Head of caudate nucleus (tissue), 42 donors: Measurements from ENCODE around the gene FOXK2.

ENCODE experiments used
- DNase-seq, 42 donors: peaks; one replicate each; pipeline versions ENCODE4 v3.0.0 to v3.0.0-alpha.2; 2020 to 2021; ENCODE audit warnings: mixed read lengths in 7 of 42
- intact Hi-C: fragments of 100-400 bp; cut with DNase I; formaldehyde crosslinking; loops from one replicate; pipeline ENCODE4 v1.15.0; 2022

The FOXK2 gene

DNA sequence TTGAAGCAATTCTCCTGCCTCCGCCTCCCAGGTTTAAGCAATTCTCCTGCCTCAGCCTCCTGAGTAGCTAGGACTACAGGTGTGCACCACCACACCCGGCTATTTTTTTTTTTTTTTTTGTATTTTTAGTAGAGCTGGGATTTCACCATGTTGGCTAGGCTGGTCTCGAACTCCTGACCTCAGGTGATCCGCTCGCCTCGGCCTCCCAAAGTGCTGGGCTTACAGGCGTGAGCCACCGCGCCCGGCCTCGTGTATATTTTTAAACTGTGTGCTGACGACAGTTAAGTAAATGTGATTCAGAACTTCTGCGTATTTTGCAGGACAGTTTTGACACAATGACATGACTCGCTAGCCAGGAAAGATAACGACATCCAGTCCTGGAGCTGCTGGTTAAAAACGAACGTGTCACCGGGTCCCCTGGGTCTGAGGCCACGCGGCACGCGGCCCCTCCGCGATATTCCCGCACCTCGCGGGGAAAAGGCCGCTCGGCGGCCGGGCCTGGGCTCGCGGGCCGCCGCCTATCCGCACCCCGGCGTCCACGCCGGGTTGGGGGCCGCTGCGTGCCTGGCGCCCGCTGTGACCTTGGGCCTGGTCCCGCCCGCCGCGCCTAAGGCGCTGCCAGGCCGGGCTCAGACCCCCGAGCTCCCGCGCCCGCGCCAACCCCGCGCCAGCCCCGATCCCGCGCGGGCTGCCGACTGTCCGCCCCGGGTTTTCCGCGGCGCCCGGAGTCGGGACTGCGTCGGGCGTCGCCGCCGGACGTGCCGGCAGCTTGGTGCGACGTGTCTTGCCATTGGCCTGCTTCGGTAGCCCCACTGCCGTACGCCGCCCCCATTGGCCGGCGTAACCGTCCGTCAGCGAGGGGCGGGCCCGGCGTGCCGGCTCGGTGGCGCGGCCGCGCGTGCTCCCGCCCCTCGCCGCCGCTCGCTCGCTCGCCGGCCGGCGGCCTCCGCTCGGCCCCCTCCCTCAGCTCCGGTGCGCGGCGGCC is at the start of gene FOXK2:
TSS of gene FOXK2 (plus strand) at position 907 of the 985 bp plus-strand sequence. CDS start 157 bp downstream, outside the sequence.
- intact Hi-C loops = loop anchor here (10.0 kb wide), 1 partner anchor 64 kb away; the partner anchor contains the start of genes CYBC1 and NARF
- DNase-seq = peak; percentile 75 to 97 (median 94)

DNA sequence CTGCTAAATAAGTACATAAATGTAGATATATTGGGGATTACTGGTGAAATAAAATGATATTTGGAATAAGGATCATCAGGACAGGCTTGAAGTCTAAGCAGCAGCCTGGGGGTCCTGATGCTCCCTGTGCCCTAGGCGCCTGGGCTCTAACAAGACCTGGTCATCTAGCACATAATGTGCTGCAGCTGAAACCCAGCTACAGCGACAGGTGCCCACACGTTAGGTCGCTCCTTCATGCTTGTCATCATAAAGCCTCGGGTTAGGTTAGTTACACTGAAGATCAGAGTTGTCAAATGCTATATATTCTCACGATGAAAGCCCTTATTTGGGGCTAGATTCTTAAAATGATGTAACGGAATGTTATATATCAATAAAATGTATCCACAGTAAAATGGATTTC is 49.5 kb upstream of the FOXK2 start:
- DNase-seq = no peak
- intact Hi-C loops = no loop called here

DNA sequence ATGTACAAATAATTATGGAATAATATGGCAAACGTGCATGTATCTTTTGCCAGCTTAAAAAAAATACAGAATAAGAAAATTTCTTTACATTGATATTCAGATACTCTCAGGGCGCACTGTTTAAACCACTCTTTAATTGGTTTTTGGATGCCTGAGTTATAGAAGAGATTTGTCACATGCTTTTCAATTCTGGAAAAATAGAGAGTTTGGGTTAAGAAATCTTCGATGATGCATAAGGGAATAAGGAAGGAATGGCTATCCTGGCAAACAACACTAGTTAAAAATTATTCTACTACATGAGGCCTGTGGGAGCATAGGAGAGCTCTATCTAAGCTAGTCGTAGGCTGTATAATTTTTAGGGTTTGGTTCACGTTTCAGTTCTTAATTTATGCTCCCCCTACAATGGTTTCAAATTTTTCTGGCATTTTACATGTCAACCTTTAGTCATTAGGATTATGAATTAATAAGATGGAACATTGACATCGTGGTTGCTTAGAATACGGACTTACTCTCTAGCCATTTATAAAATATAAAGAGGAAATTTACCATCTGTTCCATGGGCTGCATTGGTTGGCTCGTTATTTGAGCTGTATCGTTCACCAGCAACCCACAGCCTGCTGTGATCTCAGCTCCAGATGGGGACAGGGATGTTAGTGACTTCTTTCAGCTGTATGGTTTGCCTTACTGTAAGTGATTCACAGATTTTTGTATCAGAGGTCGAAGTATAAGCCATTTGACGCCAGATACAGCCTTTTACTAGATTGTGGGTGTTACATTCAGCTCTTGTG is 45.1 kb upstream of the FOXK2 start:
- intact Hi-C loops = no loop called here
- no peak for DNase-seq

DNA sequence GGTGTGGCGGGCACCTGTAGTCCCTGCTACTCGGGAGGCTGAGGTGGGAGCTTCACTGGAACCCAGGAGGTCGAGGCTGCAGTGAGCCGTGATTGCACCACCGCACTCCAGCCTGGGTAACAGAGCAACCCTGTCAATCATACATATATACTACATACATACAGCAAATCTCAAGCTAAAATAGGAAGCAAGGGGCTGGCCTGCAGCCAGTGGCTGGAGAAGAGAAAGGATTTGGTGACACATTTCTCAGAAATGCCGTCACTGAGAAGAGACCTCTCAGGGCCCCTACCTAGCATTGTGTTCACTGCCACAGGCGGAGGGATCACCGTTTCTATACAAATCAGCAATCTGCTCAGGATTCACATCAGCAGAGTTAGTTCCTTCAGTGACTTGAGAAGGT is 44.1 kb upstream of the FOXK2 start:
- intact Hi-C loops = no loop called here
- no peak for DNase-seq

DNA sequence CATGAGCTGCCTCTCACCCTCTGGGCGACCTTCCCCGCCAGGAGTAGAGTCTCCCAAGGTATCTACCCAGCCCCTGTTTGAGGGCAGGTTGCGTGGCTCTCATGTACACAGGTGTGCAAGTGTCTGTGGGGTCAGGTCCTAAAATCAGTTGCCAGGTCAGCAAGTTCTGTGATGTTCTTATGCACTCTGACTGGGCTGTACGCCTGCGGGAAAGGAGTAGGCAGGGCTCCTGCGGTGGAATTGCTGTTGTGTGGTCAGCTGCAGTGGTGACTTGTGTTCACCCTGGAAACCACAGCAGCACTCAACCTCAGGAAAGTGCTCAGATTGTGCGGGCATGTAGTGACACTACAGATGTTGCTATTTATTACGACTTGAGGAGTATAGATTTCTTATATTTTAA is 41.6 kb upstream of the FOXK2 start:
- no peak for DNase-seq
- intact Hi-C loops = no loop called here

DNA sequence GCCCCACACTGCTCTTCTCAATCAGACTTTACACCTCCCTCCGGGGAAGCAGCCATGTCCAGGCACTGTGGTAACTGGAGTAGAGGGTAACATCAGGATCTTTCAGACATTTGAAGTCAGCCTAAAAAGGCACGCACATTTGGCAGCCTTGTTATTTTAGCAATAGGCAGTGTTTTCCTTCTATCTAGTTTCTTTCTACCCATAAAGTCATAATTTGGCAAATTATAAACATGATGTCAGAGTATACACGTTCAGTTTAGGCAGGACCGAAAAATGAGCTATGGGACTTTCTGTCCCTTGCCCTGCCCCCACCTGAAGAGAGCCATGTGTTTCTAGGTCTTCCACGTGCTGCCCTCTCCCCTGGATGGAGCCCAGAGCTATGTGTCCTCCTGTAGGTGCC is 39.9 kb upstream of the FOXK2 start:
- DNase-seq = no peak
- intact Hi-C loops = no loop called here

DNA sequence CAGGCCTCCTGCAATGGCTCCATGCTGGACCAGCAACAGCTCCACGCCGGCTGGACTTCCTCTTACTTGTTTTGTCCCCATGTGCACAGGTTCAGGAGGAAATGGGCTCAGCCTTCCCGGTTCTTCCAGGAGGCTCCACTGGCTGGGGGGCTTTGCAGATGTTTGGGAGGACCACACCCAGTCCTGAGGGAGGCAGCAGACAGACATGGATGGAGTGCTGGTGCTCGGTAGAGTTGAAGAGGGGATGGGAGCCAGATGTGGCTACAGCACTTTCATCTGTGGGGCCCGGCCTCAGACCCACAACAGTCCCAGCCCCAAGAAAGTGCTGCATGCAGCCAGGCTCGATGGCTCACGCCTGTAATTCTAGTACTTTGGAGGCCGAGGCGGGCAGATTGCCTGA is 39.2 kb upstream of the FOXK2 start:
- no peak for DNase-seq
- intact Hi-C loops = no loop called here

DNA sequence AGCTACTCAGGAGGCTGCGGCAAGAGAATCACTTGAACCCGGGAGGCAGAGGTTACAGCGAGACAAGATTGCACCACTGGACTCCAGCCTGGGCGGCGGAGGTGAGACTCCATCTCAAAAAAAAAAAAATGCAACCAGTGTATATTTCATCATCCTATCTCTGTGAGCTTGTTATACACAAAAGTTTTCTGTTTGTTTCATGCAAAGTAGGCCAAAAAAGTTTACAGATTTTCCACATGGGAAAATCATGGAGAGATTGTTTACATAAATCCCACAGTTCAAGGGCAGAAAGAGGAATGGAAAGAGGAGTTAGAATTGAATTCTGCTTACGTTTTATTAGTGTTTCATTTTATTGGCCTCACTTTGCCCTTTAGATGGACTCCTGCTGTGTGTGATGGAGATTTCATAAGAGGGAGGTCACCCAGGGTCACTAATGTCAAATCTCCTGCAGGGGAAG is 36.3 kb upstream of the FOXK2 start:
- DNase-seq = no peak
- intact Hi-C loops = no loop called here

DNA sequence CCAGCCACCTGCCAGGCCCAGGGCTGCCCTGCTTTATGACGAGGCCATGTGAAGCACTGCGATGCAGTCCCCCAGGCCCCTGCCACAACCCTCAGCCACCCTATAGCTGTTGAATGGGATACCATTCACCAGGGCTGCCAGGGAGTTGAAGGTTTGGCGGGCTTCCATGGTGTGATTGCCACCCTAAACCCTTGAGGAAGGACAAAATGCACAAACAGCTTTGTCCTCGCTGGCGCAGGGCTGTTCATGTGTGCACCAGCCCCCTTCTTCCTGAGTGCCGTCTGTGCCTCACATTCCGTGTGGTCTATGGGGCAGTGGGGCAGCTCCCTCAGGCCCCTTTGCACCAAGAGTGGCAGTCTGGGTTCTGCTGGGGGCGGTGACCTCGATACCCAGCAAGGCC is 35.7 kb upstream of the FOXK2 start:
- intact Hi-C loops = no loop called here
- no peak for DNase-seq

DNA sequence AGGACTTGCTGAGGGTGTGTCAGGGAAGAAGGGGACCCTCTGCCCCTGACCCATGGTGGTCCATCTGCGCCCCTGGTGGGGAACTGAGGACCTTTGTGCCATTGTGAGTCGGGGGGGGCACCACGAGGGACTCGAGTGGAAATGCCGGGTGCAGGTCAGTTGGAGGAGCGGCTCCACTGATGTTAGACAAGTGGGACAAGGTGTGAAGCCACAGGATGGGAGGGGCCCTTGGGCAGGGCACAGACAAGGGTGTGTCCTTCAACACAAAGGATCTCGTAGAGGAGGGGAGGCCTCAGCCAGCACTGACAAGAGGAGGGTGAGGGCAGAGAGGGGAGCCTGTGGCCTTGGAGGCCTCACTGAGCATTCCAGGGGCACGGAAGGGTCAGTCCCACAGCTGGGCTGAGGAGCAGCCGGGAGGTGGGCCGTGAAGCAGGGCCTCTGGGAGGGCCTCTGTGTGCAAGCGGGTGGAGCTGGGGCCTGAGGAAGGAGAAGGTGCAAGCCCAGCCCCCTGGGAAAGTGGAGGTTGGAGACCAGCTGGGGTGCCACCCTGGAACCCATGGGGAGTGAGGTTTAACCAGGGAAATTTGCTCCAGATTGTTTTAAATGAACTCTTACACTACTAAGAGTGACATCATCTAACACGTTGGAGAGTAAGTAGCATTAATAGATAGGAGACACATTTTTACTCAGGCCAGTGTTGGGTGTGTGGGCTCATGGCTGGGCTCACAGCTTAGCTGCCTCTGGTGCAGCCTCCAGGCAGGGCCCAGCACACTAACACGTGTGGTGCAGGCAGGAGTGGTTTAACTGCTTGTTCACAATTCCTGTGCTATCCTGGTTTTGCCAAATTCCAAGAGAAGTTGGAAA is 33.1 kb upstream of the FOXK2 start:
- no peak for DNase-seq
- intact Hi-C loops = no loop called here

DNA sequence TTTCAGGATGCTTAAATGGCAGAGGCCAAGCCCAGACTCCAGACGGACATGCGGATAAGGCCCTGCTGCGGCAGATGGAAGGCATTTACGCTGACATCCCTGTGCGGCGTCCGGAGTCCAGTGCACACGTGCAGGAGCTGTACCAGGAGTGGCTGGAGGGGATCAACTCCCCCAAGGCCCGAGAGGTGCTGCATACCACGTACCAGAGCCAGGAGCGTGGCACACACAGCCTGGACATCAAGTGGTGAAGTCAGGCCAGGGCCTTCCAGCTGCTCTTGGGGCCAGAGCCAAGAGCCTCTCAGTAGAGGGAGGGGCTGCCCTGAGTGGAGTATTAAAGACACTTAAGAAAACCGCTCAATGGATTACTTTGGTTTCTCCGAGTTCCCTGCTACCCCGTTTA is 31.6 kb upstream of the FOXK2 start:
- DNase-seq = peak in 4 of 42 donors; percentile 14 to 24 (median 18)
- intact Hi-C loops = no loop called here

DNA sequence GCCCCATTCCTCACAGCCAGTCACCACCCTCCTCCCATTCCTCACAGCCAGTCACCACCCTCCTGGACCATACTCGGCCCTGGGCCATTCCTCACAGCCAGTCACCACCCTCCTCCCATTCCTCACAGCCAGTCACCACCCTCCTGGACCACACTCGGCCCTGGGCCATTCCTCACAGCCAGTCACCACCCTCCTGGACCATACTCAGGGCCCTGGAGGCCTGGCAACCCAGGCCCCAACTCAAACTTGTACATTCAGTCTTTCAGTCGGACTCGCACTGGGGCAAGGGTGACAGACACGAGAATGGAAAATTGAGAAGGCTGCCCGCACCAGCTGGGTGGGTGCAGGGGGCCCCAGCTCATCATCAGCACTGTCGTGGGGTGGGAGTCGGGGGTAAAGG is 30.4 kb upstream of the FOXK2 start:
- intact Hi-C loops = no loop called here
- DNase-seq = peak in 34 of 42 donors; percentile 21 to 77 (median 46)

DNA sequence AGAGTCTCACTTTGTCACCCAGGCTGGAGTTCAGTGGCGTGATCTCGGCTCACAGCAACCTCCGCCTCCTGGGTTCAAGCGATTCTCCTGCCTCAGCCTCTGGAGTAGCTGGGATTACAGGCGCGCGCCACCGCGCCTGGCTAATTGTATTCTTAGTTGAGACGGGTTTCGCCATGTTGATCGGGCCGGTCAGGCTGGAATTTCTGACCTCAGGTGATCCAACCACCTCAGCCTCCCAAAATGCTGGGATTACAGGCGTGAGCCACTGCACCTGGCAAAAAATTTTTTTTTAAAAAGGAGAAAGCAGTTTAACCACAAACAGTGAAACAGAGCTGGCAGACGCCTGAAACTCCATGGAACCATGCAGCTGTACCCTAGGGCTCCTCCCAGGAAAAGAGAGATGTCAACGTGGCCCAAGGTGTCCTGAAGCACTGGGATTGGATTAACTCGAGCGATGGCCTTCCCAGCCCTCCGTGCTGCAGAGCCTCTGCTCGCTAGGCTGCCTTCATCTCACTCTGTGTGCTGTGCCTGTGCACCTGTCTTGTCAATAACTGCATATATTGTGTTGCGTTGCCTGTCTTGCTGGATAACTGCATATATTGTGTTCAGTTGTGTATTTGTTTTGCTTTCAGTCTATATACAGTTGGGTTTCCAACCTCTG is 29.6 kb upstream of the FOXK2 start:
- DNase-seq = no peak
- intact Hi-C loops = no loop called here

DNA sequence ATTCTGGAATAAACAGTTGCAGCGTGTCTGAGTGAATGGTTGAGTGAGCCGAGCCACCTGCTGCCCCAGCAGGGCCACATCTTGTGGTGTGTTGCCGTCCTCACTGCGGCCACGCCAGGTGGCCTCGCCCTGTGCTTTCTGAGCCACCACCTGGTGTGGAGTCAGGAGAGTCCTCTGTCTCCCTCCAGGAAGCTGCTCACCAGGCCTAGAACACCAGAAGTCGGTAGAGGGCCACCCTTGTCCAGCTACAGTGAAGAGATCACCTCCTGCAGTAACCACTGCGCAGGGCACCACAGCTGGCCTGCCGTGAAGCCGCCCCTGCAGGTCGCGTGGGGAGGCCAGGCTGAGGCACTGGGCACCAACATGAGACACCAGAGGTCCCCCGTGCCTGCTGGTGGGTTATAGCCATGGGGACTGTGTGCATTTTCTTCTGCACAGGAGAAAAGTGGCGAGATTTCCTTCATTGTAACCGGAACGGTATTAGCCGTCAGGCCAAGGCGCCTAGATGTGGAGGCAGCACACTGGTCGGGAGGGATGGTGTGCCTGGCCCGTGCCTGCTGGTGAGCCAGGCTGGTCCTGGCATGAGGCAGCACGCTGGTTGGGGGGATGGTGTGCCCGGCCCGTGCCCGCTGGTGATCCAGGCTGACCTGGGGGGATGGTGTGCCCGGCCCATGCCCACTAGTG is 28.9 kb upstream of the FOXK2 start:
- no peak for DNase-seq
- intact Hi-C loops = no loop called here

DNA sequence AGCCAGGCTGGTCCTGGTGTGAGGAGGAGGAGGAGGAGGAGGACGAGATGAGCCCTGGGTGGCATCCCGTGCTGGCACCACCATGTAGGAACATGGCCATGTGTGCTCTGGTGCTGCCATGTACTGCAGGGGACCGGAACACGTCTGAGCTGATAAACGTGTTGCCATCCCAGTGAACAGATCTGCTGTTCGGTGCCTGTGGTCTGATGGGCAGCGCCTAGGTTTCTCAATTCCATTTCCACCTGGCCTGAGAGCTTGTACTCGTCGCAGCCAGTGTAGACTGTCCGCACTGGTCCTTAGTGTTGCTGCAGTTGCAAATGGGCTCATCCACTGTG is 28.4 kb upstream of the FOXK2 start:
- DNase-seq = no peak
- intact Hi-C loops = no loop called here

DNA sequence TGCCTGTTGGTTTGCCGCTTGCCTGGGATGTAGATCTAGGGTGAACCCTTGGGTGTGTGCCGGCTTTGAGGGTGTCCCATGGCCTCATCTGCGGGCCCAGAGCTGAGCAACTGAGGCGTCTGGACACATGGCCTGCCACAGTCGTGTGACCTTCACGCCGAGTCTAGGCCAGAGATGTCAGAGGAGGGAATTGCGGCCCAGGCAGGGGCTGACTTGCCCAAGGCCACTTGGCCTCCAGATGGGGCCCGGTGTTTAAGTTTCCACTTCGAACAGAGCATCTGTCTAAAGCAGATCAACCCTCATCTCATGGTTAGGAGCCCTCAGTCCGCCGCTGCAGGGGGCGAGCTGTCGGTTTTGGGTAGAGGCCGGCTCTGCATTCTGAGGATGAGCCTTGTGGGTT is 28.0 kb upstream of the FOXK2 start:
- DNase-seq = no peak
- intact Hi-C loops = no loop called here

DNA sequence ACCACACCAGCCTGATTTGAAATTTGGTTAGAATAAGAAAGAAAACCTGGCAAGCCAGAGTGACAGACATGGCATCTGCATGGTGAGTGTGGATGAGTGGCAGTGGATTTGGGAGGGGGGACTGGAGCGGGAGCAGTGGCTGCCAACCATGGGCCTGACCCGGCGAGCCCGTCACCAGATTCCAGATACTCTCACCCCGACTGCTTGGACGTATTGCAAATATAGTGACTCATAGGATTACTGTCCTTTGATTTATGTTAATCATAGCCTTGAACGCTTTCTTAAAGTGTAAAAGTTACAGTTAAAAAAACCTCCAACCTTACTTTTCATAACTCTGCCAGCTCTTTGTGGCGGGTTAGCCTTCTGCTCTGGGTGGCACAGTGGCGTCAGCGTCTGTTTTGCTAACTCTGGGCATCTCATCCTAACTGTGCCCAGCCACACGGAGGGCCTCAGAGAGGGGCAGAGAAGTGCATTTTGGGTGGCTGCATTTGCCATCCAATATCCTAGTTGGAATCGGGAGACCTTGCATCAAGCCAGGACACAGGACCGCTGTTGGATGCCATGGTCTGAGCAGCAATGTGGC is 26.8 kb upstream of the FOXK2 start:
- intact Hi-C loops = no loop called here

More for the DNA sequence above, 26.8 kb upstream of the FOXK2 start:
- DNase-seq = no peak
